Tibial artery (tissue), 4 donors: ENCODE results near the gene C1QL4.

Experiments used
- DNase-seq, 2 donors: peaks; one replicate each; pipeline ENCODE4 v3.0.0-alpha.2; 2019
- H3K27ac ChIP-seq, 2 donors: fragments of 200-600 bp; sonication (generic) in 1 of 2; 1 replicate in 1 of 2; 2 replicates in 1 of 2; pipeline ENCODE4 v1.5.1; 2018 to 2019; ENCODE audit warnings: mild to moderate bottlenecking in 1 of 2
- H3K27me3 ChIP-seq, 2 donors: fragments of 200-600 bp; sonication (generic) in 1 of 2; one replicate each; pipeline versions ENCODE4 v1.5.1 to v1.6.0; 2016 to 2019
- H3K36me3 ChIP-seq, 3 donors: fragments of 200-600 bp; sonication (generic) in 2 of 3; one replicate each; pipeline ENCODE4 v1.5.1; 2016 to 2019; ENCODE audit warnings: mild to moderate bottlenecking in 2 of 3
- H3K4me1 ChIP-seq, 4 donors: fragments of 200-600 bp; sonication (generic) in 2 of 4; 1 replicate in 3 of 4; 2 replicates in 1 of 4; pipeline ENCODE4 v1.5.1; 2016 to 2019
- H3K4me3 ChIP-seq, 2 donors: fragments of 200-600 bp; sonication (generic) in 1 of 2; 1 replicate in 1 of 2; 2 replicates in 1 of 2; pipeline ENCODE4 v1.5.1; 2018 to 2019; ENCODE audit warnings: mild to moderate bottlenecking in 2 of 2
- H3K9me3 ChIP-seq, 3 donors: fragments of 200-600 bp; sonication (generic) in 1 of 3; one replicate each; pipeline ENCODE4 v1.5.1; 2016 to 2019
- CTCF ChIP-seq, 2 experiments: fragments of 200-600 bp in 1 of 2; fragments of 450-650 bp in 1 of 2; IDR thresholded peaks; one replicate each; pipeline ENCODE4 v1.5.1; 2017 to 2019; ENCODE audit warnings: antibody characterized with exemption in 2 of 2, mild to moderate bottlenecking in 1 of 2, moderate library complexity in 1 of 2
- intact Hi-C: fragments of 100-400 bp; cut with DNase I; formaldehyde crosslinking; loops from one replicate; pipeline ENCODE4 v1.15.0; 2023; ENCODE audit warnings: low total_unique reads

Gene C1QL4

GRCh38 chr12:49295082-49295936 lies 41.7 kb downstream of the C1QL4 start, which contains the start of gene PRPH:
TSS of gene PRPH (plus strand) at chr12:49295147. CDS start at chr12:49295201, 54 bp downstream.
- Histone ChIP-seq H3K4me1 (peaks cover 0 to 37% (median 29%) of the 10 kb centered on the region in 4 donors), H3K27ac (no peak within 1 kb of the TSS), H3K9me3 (no peaks in the 10 kb centered on the region), H3K4me3 (no peak within 1 kb of the TSS), H3K27me3 (peaks cover 0 to 60% of the 10 kb centered on the region in 2 donors), H3K36me3 (no peaks in the 10 kb centered on the region)
- peak in 1 of 2 donors; percentile 59 for DNase-seq
- intact Hi-C loops = loop anchor here (10.0 kb wide), 1 partner anchor 429 kb away; no protein-coding TSS in a partner anchor
- TF ChIP-seq CTCF (IDR thresholded peaks at IDR 0.05) = no peak

- no peaks in the 10 kb centered on the region for H3K36me3 ChIP-seq
- DNase-seq = no peak
- intact Hi-C loops = loop anchor here (5.0 to 10.0 kb wide), 2 partner anchors 43 to 430 kb away; partner anchors contain the start of gene C1QL4
- no peaks in the 10 kb centered on the region for H3K9me3 ChIP-seq
- no peak for TF ChIP-seq CTCF (IDR thresholded peaks at IDR 0.05)
- H3K4me3 ChIP-seq = no peak overlapping the region
- peaks cover 0 to 37% (median 29%) of the 10 kb centered on the region in 4 donors for H3K4me1 ChIP-seq
- H3K27me3 ChIP-seq = peaks cover 0 to 54% of the 10 kb centered on the region in 2 donors
- H3K27ac ChIP-seq = no peak overlapping the region
Measured at GRCh38 chr12:49294804-49295081, 42.2 kb downstream of the C1QL4 start.

- TF ChIP-seq CTCF (IDR thresholded peaks at IDR 0.05) = no peak
- Histone ChIP-seq H3K36me3 (no peaks in the 10 kb centered on the region), H3K4me1 (peaks cover 0 to 37% (median 29%) of the 10 kb centered on the region in 4 donors), H3K4me3 (no peak overlapping the region), H3K27ac (no peak overlapping the region), H3K9me3 (no peaks in the 10 kb centered on the region), H3K27me3 (peaks cover 0 to 49% of the 10 kb centered on the region in 2 donors)
- DNase-seq = peak in 1 of 2 donors; percentile 51
- intact Hi-C loops = loop anchor here (5.0 to 10.0 kb wide), 2 partner anchors 43 to 431 kb away; partner anchors contain the start of gene C1QL4
Measured at GRCh38 chr12:49294086-49294803, 42.7 kb downstream of the C1QL4 start.

GRCh38 chr12:49293056-49293956 lies 43.7 kb downstream of the C1QL4 start:
- intact Hi-C loops = loop anchor here (5.0 to 10.0 kb wide), 2 partner anchors 44 to 431 kb away; partner anchors contain the start of gene C1QL4
- Histone ChIP-seq H3K4me1 (peaks cover 0 to 37% (median 29%) of the 10 kb centered on the region in 4 donors), H3K36me3 (no peaks in the 10 kb centered on the region), H3K27ac (peak overlapping the region; percentile 20 to 54), H3K27me3 (peaks cover 0 to 40% of the 10 kb centered on the region in 2 donors), H3K9me3 (no peaks in the 10 kb centered on the region), H3K4me3 (peak overlapping the region in 1 of 2 donors; percentile 39)
- no peak for TF ChIP-seq CTCF (IDR thresholded peaks at IDR 0.05)
- peak; percentile 36 to 70 for DNase-seq

- Histone ChIP-seq H3K36me3 (no peaks in the 10 kb centered on the region), H3K27ac (peak overlapping the region; percentile 20 to 54), H3K9me3 (no peaks in the 10 kb centered on the region), H3K27me3 (peaks cover 0 to 34% of the 10 kb centered on the region in 2 donors), H3K4me1 (peaks cover 0 to 33% (median 27%) of the 10 kb centered on the region in 4 donors), H3K4me3 (peak overlapping the region in 1 of 2 donors; percentile 39)
- no peak for DNase-seq
- no peak for TF ChIP-seq CTCF (IDR thresholded peaks at IDR 0.05)
- intact Hi-C loops = loop anchor here (5.0 to 10.0 kb wide), 2 partner anchors 45 to 432 kb away; partner anchors contain the start of gene C1QL4
Measured at GRCh38 chr12:49292729-49293055, 44.3 kb downstream of the C1QL4 start.
